CMK (cell line): ENCODE measurements around the gene UCKL1.

ENCODE experiments used
- DNase-seq: peaks from one replicate; pipeline ENCODE4 v3.0.0-alpha.2; 2010; ENCODE audit warnings: low read depth

UCKL1 gene

GRCh38 chr20:63958964-63959698 lies 2.9 kb upstream of the UCKL1 start:
- no peak for DNase-seq

GRCh38 chr20:63958471-63958870 lies 2.3 kb upstream of the UCKL1 start:
- no peak for DNase-seq

- DNase-seq = no peak
These were observed 1.6 kb upstream of the UCKL1 start for GRCh38 chr20:63957690-63958441.

GRCh38 chr20:63957004-63957689 lies 931 bp upstream of the UCKL1 start:
- DNase-seq = no peak

GRCh38 chr20:63956664-63957003 lies 418 bp upstream of the UCKL1 start:
- no peak for DNase-seq

GRCh38 chr20:63955281-63955826 lies 862 bp downstream of the UCKL1 start:
- no peak for DNase-seq

GRCh38 chr20:63953764-63954429 lies 2.3 kb downstream of the UCKL1 start:
- no peak for DNase-seq

GRCh38 chr20:63952769-63953168 lies 3.4 kb downstream of the UCKL1 start:
- no peak for DNase-seq

- DNase-seq = no peak
These were observed 4.0 kb downstream of the UCKL1 start for GRCh38 chr20:63952210-63952535.

GRCh38 chr20:63951398-63952209 lies 4.6 kb downstream of the UCKL1 start:
- no peak for DNase-seq

GRCh38 chr20:63950701-63951397 lies 5.4 kb downstream of the UCKL1 start:
- DNase-seq = no peak

- DNase-seq = no peak
These were observed 8.4 kb downstream of the UCKL1 start for GRCh38 chr20:63947638-63948456.

- DNase-seq = no peak
These were observed 9.1 kb downstream of the UCKL1 start for GRCh38 chr20:63946986-63947637.

GRCh38 chr20:63945921-63946920 lies 10.0 kb downstream of the UCKL1 start:
- DNase-seq = no peak

GRCh38 chr20:63945031-63945658 lies 11.1 kb downstream of the UCKL1 start:
- no peak for DNase-seq

GRCh38 chr20:63944078-63944941 lies 11.9 kb downstream of the UCKL1 start:
- no peak for DNase-seq

GRCh38 chr20:63943808-63944077 lies 12.5 kb downstream of the UCKL1 start:
- no peak for DNase-seq
